PC-3 (cell line): ENCODE results near the gene AMZ2. TPM values are rescaled to one million over a fixed set of nuclear protein-coding genes. Genes with fewer than 3 reads are reported as not detected.

Source experiments
- ATAC-seq: fragments of 200-7000 bp; cut with Tn5 transposase; 2 replicates; pipeline ENCODE4 v1.9.1; 2020; ENCODE audit warnings: mild to moderate bottlenecking, moderate library complexity
- BruUV-seq: library from RNA; stranded (reverse); fragments of 400-500 nt; replicated peaks from 2 replicates; lab custom pipeline; 2021; lab: Mats Ljungman, UMichigan
- CTCF ChIA-PET: fragments of 300-600 bp; sonication (Branson Sonifier 250); formaldehyde crosslinking; loops from one replicate; lab custom pipeline; 2022; ENCODE audit warnings: antibody characterized with exemption; lab: Charles Lee
- POLR2A ChIA-PET: fragments of 300-600 bp; sonication (Branson Sonifier 250); formaldehyde crosslinking; loops from one replicate; lab custom pipeline; 2022; ENCODE audit warnings: antibody characterized with exemption; ENCODE audit not compliant: unreplicated experiment; lab: Charles Lee
- DNase-seq: peaks from one replicate; pipeline ENCODE4 v3.0.0-alpha.2; 2015
- H2AFZ ChIP-seq: fragments of 300-600 bp; sonication (generic); 2 replicates; pipeline ENCODE4 v1.6.0; 2016; ENCODE audit warnings: antibody characterized with exemption, low read length
- H3F3A ChIP-seq: fragments of 300-600 bp; sonication (generic); one replicate; pipeline ENCODE4 v1.6.0; 2017; ENCODE audit warnings: antibody characterized with exemption, low read length, control low read depth, mild to moderate bottlenecking; ENCODE audit not compliant: unreplicated experiment
- H3K27ac ChIP-seq: fragments of 300-600 bp; sonication (generic); 2 replicates; pipeline ENCODE4 v1.5.1; 2016; ENCODE audit warnings: mild to moderate bottlenecking, low read length
- H3K27me3 ChIP-seq: fragments of 300-600 bp; sonication (generic); 2 replicates; pipeline ENCODE4 v1.6.1; 2016; ENCODE audit warnings: low read length, mixed read lengths
- H3K36me3 ChIP-seq: fragments of 300-600 bp; sonication (generic); 2 replicates; pipeline ENCODE4 v1.6.1; 2016; ENCODE audit warnings: low read depth, mixed run types, low read length, mixed read lengths
- H3K4me1 ChIP-seq: fragments of 300-600 bp; sonication (generic); 2 replicates; pipeline ENCODE4 v1.5.1; 2016; ENCODE audit warnings: low read length; ENCODE audit not compliant: insufficient read depth
- H3K4me2 ChIP-seq: fragments of 300-600 bp; sonication (generic); 2 replicates; pipeline ENCODE4 v1.6.0; 2016; ENCODE audit warnings: low read length
- H3K4me3 ChIP-seq: fragments of 300-600 bp; sonication (generic); 2 replicates; pipeline ENCODE4 v1.5.1; 2016; ENCODE audit warnings: mild to moderate bottlenecking, low read length, mixed read lengths
- H3K79me2 ChIP-seq: fragments of 300-600 bp; sonication (generic); 2 replicates; pipeline ENCODE4 v1.6.1; 2017; ENCODE audit warnings: low read length, mixed read lengths
- H3K9ac ChIP-seq: fragments of 300-600 bp; sonication (generic); 2 replicates; pipeline ENCODE4 v1.6.0; 2016; ENCODE audit warnings: mild to moderate bottlenecking, low read length
- H3K9me2 ChIP-seq: fragments of 300-600 bp; sonication (generic); replicated peaks from 2 replicates; pipeline ENCODE4 v1.6.1; 2016; ENCODE audit warnings: mixed run types, low read length, mixed read lengths
- H3K9me3 ChIP-seq: fragments of 300-600 bp; sonication (generic); 2 replicates; pipeline ENCODE4 v1.6.1; 2016; ENCODE audit warnings: low read length, mixed read lengths
- H4K20me1 ChIP-seq: fragments of 300-600 bp; sonication (generic); 2 replicates; pipeline ENCODE4 v1.6.1; 2016; ENCODE audit warnings: low read length, mixed read lengths
- EZH2 ChIP-seq: fragments of 300-600 bp; sonication (generic); IDR thresholded peaks from one replicate; pipeline ENCODE4 v1.6.1; 2017; ENCODE audit warnings: antibody characterized with exemption, mild to moderate bottlenecking, low read length; ENCODE audit not compliant: unreplicated experiment
- EZH2phosphoT487 ChIP-seq: fragments of 300-600 bp; sonication (generic); IDR thresholded peaks from 2 replicates; pipeline ENCODE4 v1.6.1; 2018; ENCODE audit warnings: mild to moderate bottlenecking, antibody characterized with exemption, low read length, borderline replicate concordance
- intact Hi-C: fragments of 100-400 bp; cut with micrococcal nuclease; formaldehyde crosslinking; loops from 2 replicates; pipeline ENCODE4 v1.9.0; 2023
- total RNA-seq: library from RNA; depleted of rRNA; stranded (reverse); fragments of >200 nt; gene quantifications from 2 replicates; pipeline ENCODE4 v1.2.3, GENCODE V29; 2014
- TF ChIP-seq, protein P1 (sequence below): fragments of 300-600 bp; sonication (generic); conservative IDR thresholded peaks from 2 replicates; pipeline ENCODE4 v1.5.1; 2017; ENCODE audit warnings: antibody characterized with exemption, low read depth, mild to moderate bottlenecking, low read length

The AMZ2 gene
- total RNA-seq, 1 experiment from 2014 or later: 88.5 TPM

GRCh38 chr17:68289936-68290267, 42.1 kb downstream of the AMZ2 start:
- no peaks in the 10 kb centered on the region for H3K9me2 ChIP-seq
- CTCF ChIA-PET: no interaction called here
- intact Hi-C loops: no loop called here
- BruUV-seq: no TSS peak
- peak overlapping the region; percentile 14 for H3K27ac ChIP-seq
- H2AFZ ChIP-seq: peak overlapping the region; percentile 64
- TF ChIP-seq EZH2: no peak
- TF ChIP-seq, protein P1, sequence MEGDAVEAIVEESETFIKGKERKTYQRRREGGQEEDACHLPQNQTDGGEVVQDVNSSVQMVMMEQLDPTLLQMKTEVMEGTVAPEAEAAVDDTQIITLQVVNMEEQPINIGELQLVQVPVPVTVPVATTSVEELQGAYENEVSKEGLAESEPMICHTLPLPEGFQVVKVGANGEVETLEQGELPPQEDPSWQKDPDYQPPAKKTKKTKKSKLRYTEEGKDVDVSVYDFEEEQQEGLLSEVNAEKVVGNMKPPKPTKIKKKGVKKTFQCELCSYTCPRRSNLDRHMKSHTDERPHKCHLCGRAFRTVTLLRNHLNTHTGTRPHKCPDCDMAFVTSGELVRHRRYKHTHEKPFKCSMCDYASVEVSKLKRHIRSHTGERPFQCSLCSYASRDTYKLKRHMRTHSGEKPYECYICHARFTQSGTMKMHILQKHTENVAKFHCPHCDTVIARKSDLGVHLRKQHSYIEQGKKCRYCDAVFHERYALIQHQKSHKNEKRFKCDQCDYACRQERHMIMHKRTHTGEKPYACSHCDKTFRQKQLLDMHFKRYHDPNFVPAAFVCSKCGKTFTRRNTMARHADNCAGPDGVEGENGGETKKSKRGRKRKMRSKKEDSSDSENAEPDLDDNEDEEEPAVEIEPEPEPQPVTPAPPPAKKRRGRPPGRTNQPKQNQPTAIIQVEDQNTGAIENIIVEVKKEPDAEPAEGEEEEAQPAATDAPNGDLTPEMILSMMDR: no peak
- TF ChIP-seq EZH2phosphoT487: no peak
- POLR2A ChIA-PET: no interaction called here
- peak overlapping the region; percentile 97 for H3K4me2 ChIP-seq
- no peak for ATAC-seq
- H3F3A ChIP-seq: no peaks in the 10 kb centered on the region
- H3K4me1 ChIP-seq: peaks cover 33% of the 10 kb centered on the region
- 0 out of 2 replicates have a peak, but pooled peaks cover 3% of the 10 kb centered on the region for H3K27me3 ChIP-seq
- H3K79me2 ChIP-seq: no peaks in the 10 kb centered on the region
- peak overlapping the region; percentile 75 for H3K4me3 ChIP-seq
- peak; percentile 29 for DNase-seq
- no peaks in the 10 kb centered on the region for H3K36me3 ChIP-seq
- no peaks in the 10 kb centered on the region for H3K9me3 ChIP-seq
- H3K9ac ChIP-seq: peak overlapping the region; percentile 89
- no peaks in the 10 kb centered on the region for H4K20me1 ChIP-seq

- no peaks in the 10 kb centered on the region for H3K9me3 ChIP-seq
- peak overlapping the region; percentile 89 for H3K9ac ChIP-seq
- CTCF ChIA-PET: no interaction called here
- DNase-seq (peak; percentile 54), ATAC-seq (peak; percentile 25)
- H3K27ac ChIP-seq: peak overlapping the region; percentile 14
- H3K36me3 ChIP-seq: no peaks in the 10 kb centered on the region
- H4K20me1 ChIP-seq: no peaks in the 10 kb centered on the region
- intact Hi-C loops: no loop called here
- H3K4me1 ChIP-seq: peaks cover 33% of the 10 kb centered on the region
- peak overlapping the region; percentile 97 for H3K4me2 ChIP-seq
- H3K27me3 ChIP-seq: 0 out of 2 replicates have a peak, but pooled peaks cover 3% of the 10 kb centered on the region
- POLR2A ChIA-PET: interaction anchor here (0.6 kb wide), 1 partner anchor 98 kb away, joined by 7 read pairs; no protein-coding TSS in a partner anchor
- no TSS peak for BruUV-seq
- TF ChIP-seq EZH2phosphoT487 (no peak), EZH2 (no peak)
- TF ChIP-seq, protein P1: no peak
- peak overlapping the region; percentile 75 for H3K4me3 ChIP-seq
- H3K9me2 ChIP-seq: no peaks in the 10 kb centered on the region
- no peaks in the 10 kb centered on the region for H3K79me2 ChIP-seq
- H3F3A ChIP-seq: no peaks in the 10 kb centered on the region
- peak overlapping the region; percentile 64 for H2AFZ ChIP-seq
Observed at GRCh38 chr17:68290268-68290954, 42.6 kb downstream of the AMZ2 start.
